IMR-90 (cell line): ENCODE results near the gene RASSF5. TPM values are rescaled to one million over a fixed set of nuclear protein-coding genes. Genes with fewer than 3 reads are reported as not detected.

Experiments used
- ATAC-seq: fragments of 200-7000 bp; cut with Tn5 transposase; 2 replicates; pipeline ENCODE4 v1.9.1; 2020; ENCODE audit warnings: low read depth, mild to moderate bottlenecking, moderate library complexity
- BruUV-seq: library from RNA; stranded (reverse); fragments of 400-500 nt; replicated peaks from 2 replicates; lab custom pipeline; 2021; lab: Mats Ljungman, UMichigan
- CTCF ChIA-PET: fragments of 300-600 bp; formaldehyde crosslinking; extraction: SDS; loops from one replicate; lab custom pipeline; 2021; ENCODE audit warnings: antibody characterized with exemption; lab: Yijun Ruan, JAX
- POLR2A ChIA-PET: fragments of 300-600 bp; sonication (Branson Sonifier 250); formaldehyde crosslinking; loops from one replicate; lab custom pipeline; 2022; ENCODE audit warnings: antibody characterized with exemption; ENCODE audit not compliant: unreplicated experiment; lab: Charles Lee
- DNase-seq: peaks from one replicate; pipeline ENCODE4 v3.0.0; 2013
- H2AFZ ChIP-seq: replicated peaks from 2 replicates; pipeline ENCODE3; 2013; ENCODE audit warnings: low read length, mild to moderate bottlenecking; ENCODE audit not compliant: poor library complexity
- H2AK5ac ChIP-seq: 2 replicates; pipeline ENCODE4 v1.6.1; 2013; ENCODE audit warnings: low read depth, low read length, inconsistent platforms
- H2AK9ac ChIP-seq: replicated peaks from 2 replicates; pipeline ENCODE3; 2013; ENCODE audit warnings: mild to moderate bottlenecking, low read depth, low read length, moderate library complexity; ENCODE audit not compliant: poor library complexity
- H2BK120ac ChIP-seq: 2 replicates; pipeline ENCODE4 v1.6.1; 2013; ENCODE audit warnings: low read depth, low read length, inconsistent platforms
- H2BK15ac ChIP-seq: 3 replicates; pipeline ENCODE4 v1.6.1; 2013; ENCODE audit warnings: low read depth, low read length, inconsistent platforms
- H2BK20ac ChIP-seq: 2 replicates; pipeline ENCODE4 v1.6.1; 2013; ENCODE audit warnings: low read depth, mild to moderate bottlenecking, inconsistent platforms, low read length, moderate library complexity
- H2BK5ac ChIP-seq: 2 replicates; pipeline ENCODE4 v1.6.1; 2013; ENCODE audit warnings: mild to moderate bottlenecking, low read depth, low read length, inconsistent platforms; ENCODE audit not compliant: poor library complexity, severe bottlenecking
- H3K14ac ChIP-seq: replicated peaks from 2 replicates; pipeline ENCODE4 v1.6.1; 2013; ENCODE audit warnings: low read depth, low read length, inconsistent platforms
- H3K18ac ChIP-seq: 2 replicates; pipeline ENCODE4 v1.6.1; 2013; ENCODE audit warnings: low read depth, low read length, control low read depth
- H3K23ac ChIP-seq: 2 replicates; pipeline ENCODE4 v1.6.1; 2013; ENCODE audit warnings: low read depth, low read length, inconsistent platforms
- H3K27ac ChIP-seq: 2 replicates; pipeline ENCODE4 v1.5.1; 2013; ENCODE audit warnings: mild to moderate bottlenecking, control low read depth, low read length; ENCODE audit not compliant: insufficient read depth
- H3K27me3 ChIP-seq: 2 replicates; pipeline ENCODE4 v1.6.1; 2013; ENCODE audit warnings: low read length; ENCODE audit not compliant: control insufficient read depth, insufficient read depth
- H3K36me3 ChIP-seq: 2 replicates; pipeline ENCODE4 v1.6.1; 2013; ENCODE audit warnings: low read length, mixed read lengths; ENCODE audit not compliant: control insufficient read depth, insufficient read depth
- H3K4ac ChIP-seq: 2 replicates; pipeline ENCODE4 v1.6.1; 2013; ENCODE audit warnings: low read depth, low read length, inconsistent platforms
- H3K4me1 ChIP-seq: 2 replicates; pipeline ENCODE4 v1.6.1; 2013; ENCODE audit warnings: low read length, mixed read lengths; ENCODE audit not compliant: control insufficient read depth, insufficient read depth
- H3K4me2 ChIP-seq: 2 replicates; pipeline ENCODE4 v1.6.1; 2013; ENCODE audit warnings: low read depth, mild to moderate bottlenecking, control low read depth, low read length, moderate library complexity
- H3K4me3 ChIP-seq: 2 replicates; pipeline ENCODE4 v1.5.1; 2013; ENCODE audit warnings: low read depth, mild to moderate bottlenecking, control low read depth, low read length, moderate library complexity; ENCODE audit not compliant: insufficient read depth
- H3K56ac ChIP-seq: 2 replicates; pipeline ENCODE4 v1.6.1; 2013; ENCODE audit warnings: low read length, inconsistent platforms; ENCODE audit not compliant: insufficient read depth; ENCODE audit errors: extremely low read depth
- H3K79me1 ChIP-seq, 2 experiments: 2 replicates each; pipeline ENCODE4 v1.6.1; 2013; ENCODE audit warnings: low read length in 2 of 2, inconsistent platforms in 1 of 2, low read depth in 1 of 2
- H3K9ac ChIP-seq: 2 replicates; pipeline ENCODE4 v1.6.1; 2013; ENCODE audit warnings: low read depth, low read length, control low read depth
- H3K9me1 ChIP-seq: 2 replicates; pipeline ENCODE4 v1.6.1; 2013; ENCODE audit warnings: low read length, inconsistent platforms; ENCODE audit not compliant: insufficient read depth
- H3K9me3 ChIP-seq: 2 replicates; pipeline ENCODE4 v1.6.1; 2013; ENCODE audit warnings: low read length; ENCODE audit not compliant: control insufficient read depth, insufficient read depth
- H4K20me1 ChIP-seq: 2 replicates; pipeline ENCODE4 v1.6.1; 2013; ENCODE audit warnings: low read length, inconsistent platforms; ENCODE audit not compliant: insufficient read depth
- H4K5ac ChIP-seq: 2 replicates; pipeline ENCODE4 v1.6.1; 2013; ENCODE audit warnings: mild to moderate bottlenecking, low read depth, low read length, control low read depth
- H4K8ac ChIP-seq, 2 experiments: 2 replicates each; pipeline ENCODE4 v1.6.1; 2013; ENCODE audit warnings: low read depth in 2 of 2, low read length in 2 of 2, control low read depth in 1 of 2, inconsistent platforms in 1 of 2
- H4K91ac ChIP-seq: 2 replicates; pipeline ENCODE4 v1.6.1; 2013; ENCODE audit warnings: low read depth, low read length, inconsistent platforms; ENCODE audit not compliant: insufficient read depth
- BHLHE40 ChIP-seq: fragments of 150-350 bp; IDR thresholded peaks from 2 replicates; pipeline ENCODE4 v1.6.1; 2016; ENCODE audit warnings: mild to moderate bottlenecking, low read depth, low read length
- CEBPB ChIP-seq: IDR thresholded peaks from 2 replicates; pipeline ENCODE4 v1.6.1; 2012; ENCODE audit warnings: low read depth, low read length, improper control_type of control experiment
- CHD1 ChIP-seq: IDR thresholded peaks from 2 replicates; pipeline ENCODE4 v1.6.1; 2012; ENCODE audit warnings: low read depth, low read length, improper control_type of control experiment
- POLR2A ChIP-seq: IDR thresholded peaks from 2 replicates; pipeline ENCODE4 v1.6.1; 2012; ENCODE audit warnings: mild to moderate bottlenecking, low read depth, low read length
- RFX5 ChIP-seq: IDR thresholded peaks from 2 replicates; pipeline ENCODE4 v1.8.0; 2012; ENCODE audit warnings: low read depth, mild to moderate bottlenecking, low read length, moderate library complexity
- WGBS, 2 experiments: methylation state at CpG; one replicate each; pipeline versions ENCODE4 v1.1.5 to v1.1.7; 2013; ENCODE audit warnings: missing lambda C conversion rate in 2 of 2; ENCODE audit not compliant: insufficient read length in 1 of 2; ENCODE audit errors: extremely low coverage in 2 of 2; 5-methylcytosine and 5-hydroxymethylcytosine counted together
- dilution Hi-C: fragments of 300-500 bp; cut with HindIII; formaldehyde crosslinking; loops from one replicate; pipeline ENCODE4 v1.14.3; 2018; ENCODE audit warnings: low sequenced_read_pairs; ENCODE audit not compliant: unreplicated experiment
- in situ Hi-C: fragments of 300-500 bp; cut with MboI; formaldehyde crosslinking; loops from 3 replicates; pipeline ENCODE4 v1.14.3; 2019; ENCODE audit warnings: low sequenced_read_pairs, inconsistent platforms, mixed read lengths
- intact Hi-C: fragments of 100-400 bp; cut with micrococcal nuclease; formaldehyde crosslinking; loops from 2 replicates; pipeline ENCODE4 v1.10.0; 2022
- polyA plus RNA-seq, 3 experiments: library from polyadenylated mRNA; depleted of rRNA; stranded (reverse); fragments of >200 nt; gene quantifications; 2 replicates each; pipeline ENCODE4 v1.2.3, GENCODE V29; 2012; ENCODE audit warnings: low replicate concordance in 1 of 3
- total RNA-seq: library from RNA; depleted of rRNA; stranded (reverse); fragments of >200 nt; gene quantifications from 2 replicates; pipeline ENCODE4 v1.2.3, GENCODE V29; 2012

Gene RASSF5
- total and polyA plus RNA-seq, 2 of the 4 experiments (the other 2 are of a cell fraction), result 0.18 to 1.1 TPM

GRCh38 chr1:206511362-206512057 lies 4.2 kb downstream of the RASSF5 start (continued):
- no peak for TF ChIP-seq POLR2A

- DNase-seq (no peak), ATAC-seq (no peak)
- WGBS, 2 experiments, result 50% methylated on average over 1 of the region's 14 CpGs; no CpG with 5 or more reads in 1 of the 2 experiments
- peaks cover 10% of the 10 kb centered on the region; the same call in 1 of the 2 replicates for H3K9me1 ChIP-seq
- peak overlapping the region; percentile 65 for H2AFZ ChIP-seq
- H3K4me1 ChIP-seq, result peaks cover 25% of the 10 kb centered on the region
- H4K5ac ChIP-seq, result no peak overlapping the region
- H3K14ac ChIP-seq, result peak overlapping the region; percentile 10; the same call in 1 of the 2 replicates
- no peaks in the 10 kb centered on the region for H3K27me3 ChIP-seq
- H3K9me3 ChIP-seq, result no peaks in the 10 kb centered on the region
- ChIA-PET POLR2A (no interaction called here), CTCF (no interaction called here)
- no peak overlapping the region for H3K4me3 ChIP-seq
- TF ChIP-seq CEBPB, result no peak
- TF ChIP-seq BHLHE40, result no peak
- TF ChIP-seq RFX5, result no peak
- no peak for TF ChIP-seq CHD1
- no peak overlapping the region; the same call in 2 of the 3 replicates for H2BK15ac ChIP-seq
- BruUV-seq, result no TSS peak
- H2AK5ac ChIP-seq, result peak overlapping the region; percentile 0; the same call in 1 of the 2 replicates
- peak overlapping the region; percentile 56; the same call in 1 of the 2 replicates for H3K18ac ChIP-seq
- peak overlapping the region; percentile 20; the same call in 1 of the 2 replicates for H3K4ac ChIP-seq
- peaks cover 0 to 7% of the 10 kb centered on the region in 2 experiments; a peak in 1 of 4 replicates for H3K79me1 ChIP-seq
- no peak overlapping the region; the same call in 1 of the 2 replicates for H3K9ac ChIP-seq
- H3K23ac ChIP-seq, result 0 out of 2 replicates have a peak overlapping the region, but pooled peaks have one; percentile 35
- peak overlapping the region in 1 of 2 experiments; percentile 7; a peak in 1 of 4 replicates for H4K8ac ChIP-seq
- dilution Hi-C loops, result no loop called here
- H3K36me3 ChIP-seq, result no peaks in the 10 kb centered on the region
- peak overlapping the region; percentile 12 for H2AK9ac ChIP-seq
- H3K4me2 ChIP-seq, result peak overlapping the region; percentile 37; the same call in 1 of the 2 replicates
- peak overlapping the region; percentile 61; the same call in 1 of the 2 replicates for H2BK20ac ChIP-seq
- no peak overlapping the region for H3K56ac ChIP-seq
- intact Hi-C loops, result no loop called here
- no peaks in the 10 kb centered on the region for H4K20me1 ChIP-seq
- no peak overlapping the region for H2BK5ac ChIP-seq
- in situ Hi-C loops, result no loop called here
- H4K91ac ChIP-seq, result peak overlapping the region; percentile 45; the same call in 1 of the 2 replicates
- H2BK120ac ChIP-seq, result peak overlapping the region; percentile 79; the same call in 1 of the 2 replicates
- 0 out of 2 replicates have a peak overlapping the region, but pooled peaks have one; percentile 13 for H3K27ac ChIP-seq
Observed at GRCh38 chr1:206512058-206512850, 4.9 kb downstream of the RASSF5 start.
